GM18858 (cell line): Measurements from ENCODE around the gene ZDHHC20.
A peak's percentile ranks its signal among the peaks of the same experiment; 100 is the strongest.
"Not testable (repeated sequence)": the region's sequence is repeated elsewhere in the genome, so short reads cannot be mapped to it uniquely, and the experiment has no call there.

Source experiments
- ATAC-seq: cut with Tn5 transposase; IDR thresholded peaks from one replicate; pipeline ENCODE4 v1.9.1; 2021; ENCODE audit not compliant: unreplicated experiment

The ZDHHC20 gene

DNA sequence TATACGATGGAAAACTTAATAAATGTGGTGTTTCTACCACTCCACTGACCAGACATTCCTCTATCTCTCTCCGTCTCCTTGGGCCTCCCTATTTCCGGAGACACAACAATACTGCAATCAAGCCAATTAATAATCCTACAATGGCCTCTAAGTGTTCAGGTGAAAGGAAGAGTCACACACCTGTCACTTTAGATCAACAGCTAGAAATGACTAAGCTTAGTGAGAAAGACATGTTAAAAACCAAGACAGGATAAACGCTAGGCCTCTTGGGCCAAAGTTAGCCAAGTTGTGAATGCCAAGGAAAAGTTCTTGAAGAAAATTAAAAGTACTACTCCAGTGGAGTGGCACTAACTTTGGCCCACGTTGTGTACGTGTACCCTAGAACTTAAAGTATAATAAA lies 22.5 kb downstream of the ZDHHC20 start:
- no peak for ATAC-seq

GRCh38 chr13:21435687-21436151 lies 23.4 kb downstream of the ZDHHC20 start:
- peak; percentile 95 for ATAC-seq

DNA sequence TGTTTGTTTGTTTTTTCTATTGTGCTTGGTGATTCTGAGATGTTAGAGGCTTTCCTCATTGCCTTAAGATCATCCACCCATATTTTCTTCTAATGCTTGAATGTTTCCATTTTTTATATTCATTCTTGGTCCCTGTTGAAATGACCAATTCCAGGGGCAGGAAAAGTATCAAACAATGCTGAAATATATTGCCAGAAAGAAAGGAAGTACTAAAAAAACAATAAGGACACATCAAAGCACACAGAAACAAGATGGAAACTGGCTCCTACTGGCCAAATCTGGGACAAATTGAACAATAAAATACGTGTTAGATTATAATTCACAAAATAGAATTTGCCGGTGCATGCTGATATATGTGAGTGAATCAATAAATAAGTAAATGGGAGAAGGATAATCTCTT lies 23.9 kb downstream of the ZDHHC20 start:
- no peak for ATAC-seq

DNA sequence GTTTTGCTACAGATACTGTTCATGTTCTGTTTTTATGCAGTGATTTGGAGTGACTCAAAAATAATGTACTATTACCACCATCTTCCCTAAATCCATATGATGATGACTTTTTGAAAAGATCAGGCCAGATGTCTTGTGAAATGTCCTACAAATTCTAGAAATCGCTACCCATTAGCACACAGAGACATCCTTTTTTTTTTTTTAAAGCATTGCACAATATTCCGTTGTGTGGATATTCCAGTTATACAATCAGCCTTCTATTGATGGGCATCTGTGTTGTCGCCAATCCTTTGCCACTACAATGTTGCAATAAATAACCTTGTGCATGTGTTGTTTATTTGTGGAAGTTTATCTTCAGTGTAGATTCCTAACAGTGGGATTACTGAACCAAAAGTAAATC lies 24.5 kb downstream of the ZDHHC20 start:
- no peak for ATAC-seq

GRCh38 chr13:21429211-21429610 lies 29.9 kb downstream of the ZDHHC20 start:
- no peak for ATAC-seq

DNA sequence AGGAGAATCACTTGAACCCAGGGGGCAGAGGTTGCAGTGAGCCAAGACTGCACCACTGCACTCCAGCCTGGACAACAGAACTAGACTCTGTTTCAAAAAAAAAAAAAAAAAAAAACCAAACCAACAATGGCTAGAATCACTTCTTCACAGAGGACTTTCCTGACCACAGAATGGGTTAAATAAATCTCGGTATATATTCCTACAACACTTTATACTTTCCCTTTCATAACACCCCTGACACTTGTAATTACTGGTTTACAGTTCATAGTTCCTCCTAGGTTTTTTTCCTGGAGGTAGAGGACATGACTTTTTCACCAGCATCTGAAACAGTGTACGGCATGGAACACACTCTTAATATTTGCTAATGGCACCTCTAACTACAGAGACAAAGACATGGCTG lies 31.4 kb downstream of the ZDHHC20 start:
- peak; percentile 49 for ATAC-seq

DNA sequence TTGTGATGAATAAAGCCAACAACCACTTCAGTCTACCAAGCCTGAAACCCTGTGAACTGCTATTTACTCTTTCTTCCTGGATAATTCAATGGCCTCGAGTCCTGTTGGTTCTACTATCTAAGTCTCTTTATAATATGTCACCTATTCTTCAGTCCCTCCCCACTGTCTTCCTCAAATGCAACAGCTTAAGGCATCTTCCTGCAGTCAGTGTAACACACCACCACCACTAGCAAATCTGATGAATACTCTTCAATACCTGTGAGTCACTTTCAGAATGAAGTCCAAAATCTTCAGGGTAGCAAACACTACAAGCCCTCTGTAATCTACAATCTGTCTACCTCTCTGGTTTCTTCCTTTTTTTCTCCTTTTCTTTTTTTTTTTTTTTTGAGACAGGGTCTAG lies 32.9 kb downstream of the ZDHHC20 start:
- ATAC-seq: no peak

- ATAC-seq: no peak
These were observed 38.4 kb downstream of the ZDHHC20 start for GRCh38 chr13:21420706-21421105.

DNA sequence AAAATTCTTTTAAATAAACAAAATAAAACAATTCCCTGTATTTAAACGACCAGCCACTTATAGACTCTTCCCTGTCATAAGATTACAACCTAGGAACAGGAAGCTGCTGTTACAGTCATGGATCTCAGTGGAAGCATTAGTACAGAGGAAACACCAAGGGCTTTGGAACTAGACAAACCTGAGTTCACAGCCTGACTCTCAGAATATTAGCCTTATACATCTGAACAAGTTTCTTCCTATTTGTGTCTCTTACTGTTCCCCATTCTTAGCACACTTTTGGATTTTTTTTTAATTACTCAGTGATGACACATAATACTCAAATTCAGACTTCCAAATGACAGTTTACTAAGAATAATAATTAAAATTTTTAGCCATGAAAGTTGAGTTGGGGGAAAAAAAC lies 46.1 kb downstream of the ZDHHC20 start:
- no peak for ATAC-seq

DNA sequence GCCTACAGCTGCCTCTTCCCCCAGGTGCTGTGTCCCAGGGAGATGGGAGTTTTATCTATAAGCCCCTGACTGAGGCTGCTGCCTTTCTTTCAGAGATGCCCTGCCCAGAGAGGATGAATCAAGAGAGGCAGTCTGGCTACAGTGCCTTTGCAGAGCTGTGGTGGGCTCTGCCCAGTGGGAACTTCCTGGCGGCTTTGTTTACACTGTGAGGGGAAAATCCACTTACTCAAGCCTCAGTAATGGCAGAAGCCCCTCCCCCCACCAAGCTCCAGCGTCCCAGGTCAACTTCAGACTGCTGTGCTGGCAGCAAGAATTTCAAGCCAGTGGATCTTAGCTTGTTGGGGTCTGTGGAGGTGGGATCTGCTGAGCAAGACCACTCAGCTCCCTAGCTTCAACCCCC lies 48.6 kb downstream of the ZDHHC20 start:
- ATAC-seq: not testable (repeated sequence)

- ATAC-seq: no peak
These were observed 53.8 kb downstream of the ZDHHC20 start for GRCh38 chr13:21405309-21405708.

GRCh38 chr13:21402586-21403307 lies 56.4 kb downstream of the ZDHHC20 start:
- ATAC-seq: no peak

DNA sequence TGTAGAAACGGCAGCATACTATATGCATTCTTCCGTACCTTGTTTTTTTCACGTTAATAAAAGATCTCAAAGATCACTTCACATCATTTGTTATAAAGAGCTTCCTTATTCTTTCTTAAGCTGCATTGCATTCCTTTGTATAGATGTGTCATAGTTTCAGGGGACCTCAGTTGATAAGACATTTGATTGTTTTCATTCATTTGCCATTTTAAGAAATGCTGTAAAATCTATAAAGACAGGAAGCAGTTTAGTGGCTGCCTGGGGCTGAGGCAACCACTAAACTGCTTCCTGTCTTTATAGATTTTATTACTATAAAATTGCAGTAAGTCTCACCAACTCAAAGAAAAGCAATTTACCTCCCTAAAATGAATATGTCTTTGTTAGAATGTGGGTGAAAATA lies 59.4 kb downstream of the ZDHHC20 start:
- ATAC-seq: no peak

GRCh38 chr13:21395953-21396352 lies 63.1 kb downstream of the ZDHHC20 start:
- no peak for ATAC-seq

GRCh38 chr13:21389124-21389523 lies 70.0 kb downstream of the ZDHHC20 start:
- no peak for ATAC-seq

DNA sequence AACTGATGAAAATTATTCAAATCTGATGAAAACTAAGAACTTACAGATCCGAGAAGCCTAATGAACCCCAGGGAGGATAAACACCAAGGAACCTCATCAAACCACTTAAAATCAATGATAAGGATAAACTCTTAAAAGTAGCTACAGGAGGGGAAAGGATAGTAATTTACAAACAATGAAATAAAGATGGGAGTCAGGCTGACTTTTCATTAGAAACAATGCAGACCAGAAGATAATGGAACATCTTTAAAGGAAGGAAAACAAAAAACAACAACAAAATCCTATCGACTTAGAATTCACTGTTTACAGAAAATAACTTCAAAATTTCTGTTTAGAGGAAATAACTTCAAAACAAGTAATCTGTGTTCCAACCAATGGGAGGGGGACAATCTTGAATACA lies 73.4 kb downstream of the ZDHHC20 start:
- ATAC-seq: no peak

- no peak for ATAC-seq
These were observed 76.0 kb downstream of the ZDHHC20 start for GRCh38 chr13:21383090-21383489.

DNA sequence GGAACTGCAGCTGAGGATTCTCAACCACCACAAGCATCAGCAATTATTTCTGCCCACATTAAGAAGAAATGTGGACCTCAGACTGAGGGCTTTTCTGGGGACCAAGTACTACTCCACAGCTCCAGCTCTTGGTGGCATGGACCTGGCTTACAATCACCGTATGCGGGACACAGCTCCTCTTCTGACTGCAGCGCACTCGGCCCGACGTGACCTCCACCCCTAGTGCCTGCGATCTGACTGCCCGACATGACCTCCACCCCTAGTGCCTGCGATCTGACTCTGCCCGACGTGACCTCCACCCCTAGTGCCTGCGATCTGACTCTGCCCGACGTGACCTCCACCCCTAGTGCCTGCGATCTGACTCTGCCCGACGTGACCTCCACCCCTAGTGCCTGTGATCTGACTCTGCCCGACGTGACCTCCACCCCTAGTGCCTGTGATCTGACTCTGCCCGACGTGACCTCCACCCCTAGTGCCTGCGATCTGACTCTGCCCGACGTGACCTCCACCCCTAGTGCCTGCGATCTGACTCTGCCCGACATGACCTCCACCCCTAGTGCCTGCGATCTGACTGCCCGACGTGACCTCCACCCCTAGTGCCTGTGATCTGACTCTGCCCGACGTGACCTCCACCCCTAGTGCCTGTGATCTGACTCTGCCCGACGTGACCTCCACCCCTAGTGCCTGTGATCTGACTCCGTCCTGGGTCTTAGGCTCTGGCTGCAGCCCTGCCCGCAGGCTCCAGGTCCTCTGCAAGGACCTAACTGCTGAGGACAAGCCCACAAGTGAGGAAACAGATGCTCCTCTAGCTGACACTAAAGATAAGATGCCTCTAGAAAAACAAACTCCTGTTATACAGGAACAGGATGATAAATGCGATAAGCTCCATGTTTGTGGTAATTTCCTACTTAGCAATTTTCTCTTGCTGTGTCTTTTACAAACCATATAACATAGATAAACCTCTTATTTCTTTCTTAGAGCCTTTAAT lies 81.8 kb downstream of the ZDHHC20 start:
- not testable (repeated sequence) for ATAC-seq

DNA sequence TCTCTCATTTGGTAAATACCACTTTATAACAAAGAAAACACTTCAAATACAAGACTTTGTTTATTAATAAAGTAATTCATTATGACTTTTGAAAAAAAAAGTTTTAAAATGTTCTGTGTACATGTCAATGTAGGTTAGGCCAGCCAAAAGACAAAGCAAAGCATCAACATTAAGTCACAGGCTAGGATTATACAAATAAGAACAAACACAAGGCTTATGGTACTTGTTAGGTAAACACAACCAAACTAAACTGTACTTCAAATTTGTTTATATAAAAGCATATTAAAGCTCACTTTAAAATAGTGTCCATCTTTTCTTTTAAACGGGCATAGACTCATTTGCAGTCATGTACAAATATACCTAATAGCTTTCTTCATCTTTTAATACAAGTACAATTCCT lies 86.6 kb downstream of the ZDHHC20 start:
- ATAC-seq: no peak

- no peak for ATAC-seq
These were observed 88.1 kb downstream of the ZDHHC20 start for GRCh38 chr13:21371011-21371410.

DNA sequence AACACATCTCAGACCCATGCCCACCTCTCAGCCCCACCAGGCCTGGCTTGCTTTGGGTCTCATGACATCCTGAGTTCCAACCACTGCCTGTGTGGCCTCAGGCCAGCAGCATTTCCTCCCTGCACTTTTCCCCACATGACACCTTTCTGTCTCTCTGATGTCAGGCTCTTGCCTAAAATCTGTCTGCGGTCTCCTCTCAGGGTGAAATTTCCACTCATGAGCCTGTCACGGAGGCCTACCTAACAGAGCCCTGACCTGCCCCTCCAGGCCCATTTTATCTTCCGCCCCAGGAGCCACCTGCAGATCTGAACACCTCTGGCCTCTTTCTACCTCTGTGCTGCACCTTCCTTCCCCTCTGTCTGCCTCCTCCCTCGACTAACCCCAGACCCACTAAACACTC lies 93.5 kb downstream of the ZDHHC20 start:
- no peak for ATAC-seq

GRCh38 chr13:21364916-21365315 lies 94.2 kb downstream of the ZDHHC20 start:
- ATAC-seq: no peak
